Measurements from ENCODE around the gene SPOCK1. TPM values are rescaled to one million over a fixed set of nuclear protein-coding genes. Genes with fewer than 3 reads are reported as not detected.

SPOCK1 gene
- total and polyA plus RNA-seq, 2 experiments from 2014 or later: 8.2 to 10.5 TPM

DNA sequence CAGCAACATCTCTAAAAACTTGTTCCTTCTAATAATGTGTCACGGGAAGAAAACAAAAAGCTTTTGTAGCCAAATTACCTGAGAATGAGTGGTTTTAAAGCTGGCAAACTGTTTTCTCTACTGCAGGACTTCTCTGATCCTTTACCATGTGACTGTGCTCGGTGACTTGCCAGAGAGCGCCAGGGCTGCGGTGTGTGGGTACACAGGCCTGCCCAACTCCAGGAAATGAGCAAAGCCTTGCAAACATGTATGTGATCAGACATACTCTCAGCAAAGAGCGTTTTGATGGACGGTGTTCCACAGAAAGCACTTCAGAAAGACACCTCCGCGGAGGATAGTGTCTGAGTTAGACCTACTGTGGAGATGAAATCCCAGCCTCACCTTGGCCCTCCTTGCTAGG, 157.3 kb downstream of the SPOCK1 start (continued):
- TF ChIP-seq NANOG (IDR thresholded peaks at IDR 0.05; ENCODE audit: borderline replicate concordance) (no peak), STAT1 (IDR thresholded peaks at IDR 0.05; ENCODE audit: unreplicated experiment) (no peak), EZH2phosphoT487 (IDR thresholded peaks at IDR 0.05; ENCODE audit: unreplicated experiment) (no peak), CTCF (conservative IDR thresholded peaks at IDR 0.05; ENCODE audit: low read depth in 2 of 2) (no peak), ZNF331 (CRISPR knock-in tag; IDR thresholded peaks at IDR 0.05; ENCODE audit: low read depth) (no peak)
- TF ChIP-seq, protein P1, sequence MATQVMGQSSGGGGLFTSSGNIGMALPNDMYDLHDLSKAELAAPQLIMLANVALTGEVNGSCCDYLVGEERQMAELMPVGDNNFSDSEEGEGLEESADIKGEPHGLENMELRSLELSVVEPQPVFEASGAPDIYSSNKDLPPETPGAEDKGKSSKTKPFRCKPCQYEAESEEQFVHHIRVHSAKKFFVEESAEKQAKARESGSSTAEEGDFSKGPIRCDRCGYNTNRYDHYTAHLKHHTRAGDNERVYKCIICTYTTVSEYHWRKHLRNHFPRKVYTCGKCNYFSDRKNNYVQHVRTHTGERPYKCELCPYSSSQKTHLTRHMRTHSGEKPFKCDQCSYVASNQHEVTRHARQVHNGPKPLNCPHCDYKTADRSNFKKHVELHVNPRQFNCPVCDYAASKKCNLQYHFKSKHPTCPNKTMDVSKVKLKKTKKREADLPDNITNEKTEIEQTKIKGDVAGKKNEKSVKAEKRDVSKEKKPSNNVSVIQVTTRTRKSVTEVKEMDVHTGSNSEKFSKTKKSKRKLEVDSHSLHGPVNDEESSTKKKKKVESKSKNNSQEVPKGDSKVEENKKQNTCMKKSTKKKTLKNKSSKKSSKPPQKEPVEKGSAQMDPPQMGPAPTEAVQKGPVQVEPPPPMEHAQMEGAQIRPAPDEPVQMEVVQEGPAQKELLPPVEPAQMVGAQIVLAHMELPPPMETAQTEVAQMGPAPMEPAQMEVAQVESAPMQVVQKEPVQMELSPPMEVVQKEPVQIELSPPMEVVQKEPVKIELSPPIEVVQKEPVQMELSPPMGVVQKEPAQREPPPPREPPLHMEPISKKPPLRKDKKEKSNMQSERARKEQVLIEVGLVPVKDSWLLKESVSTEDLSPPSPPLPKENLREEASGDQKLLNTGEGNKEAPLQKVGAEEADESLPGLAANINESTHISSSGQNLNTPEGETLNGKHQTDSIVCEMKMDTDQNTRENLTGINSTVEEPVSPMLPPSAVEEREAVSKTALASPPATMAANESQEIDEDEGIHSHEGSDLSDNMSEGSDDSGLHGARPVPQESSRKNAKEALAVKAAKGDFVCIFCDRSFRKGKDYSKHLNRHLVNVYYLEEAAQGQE (IDR thresholded peaks at IDR 0.05; ENCODE audit: unreplicated experiment): no peak

- no peaks in the 10 kb centered on the region for H3K79me2 ChIP-seq (replicated peaks; ENCODE audit: insufficient read depth)
- no peaks in the 10 kb centered on the region for H3K27me3 ChIP-seq (ENCODE audit: insufficient read depth)
- H2AFZ ChIP-seq: no peak overlapping the region
- no peaks in the 10 kb centered on the region for H3F3A ChIP-seq (replicated peaks; ENCODE audit: low read depth)
- H3K4me3 ChIP-seq: no peak overlapping the region
- H3K4me1 ChIP-seq (ENCODE audit: insufficient read depth): peaks cover 13% of the 10 kb centered on the region
- Mint-ChIP-seq H3K4me3 (no peak overlapping the region), H3K36me3 (ENCODE audit: low read depth) (no peaks in the 10 kb centered on the region), H3K9me3 (no peaks in the 10 kb centered on the region), H3K4me1 (peaks cover 18% of the 10 kb centered on the region), H3K27ac (no peak overlapping the region), H3K27me3 (ENCODE audit: insufficient read depth, low read depth, poor library complexity) (peaks cover 2% of the 10 kb centered on the region)
- H3K9me2 ChIP-seq (ENCODE audit: insufficient read depth): no peaks in the 10 kb centered on the region
- no peaks in the 10 kb centered on the region for H3K36me3 ChIP-seq (ENCODE audit: insufficient read depth)
- H3K4me2 ChIP-seq: no peak overlapping the region
- no peaks in the 10 kb centered on the region for H4K20me1 ChIP-seq (replicated peaks; ENCODE audit: insufficient read depth)
- H3K27ac ChIP-seq (ENCODE audit: low read depth): no peak overlapping the region
- DNase-seq (ENCODE audit: low spot score) (no peak), ATAC-seq (no peak)
- no peak for TF ChIP-seq ZNF331 (CRISPR knock-in tag; IDR thresholded peaks at IDR 0.05; ENCODE audit: low read depth)
- TF ChIP-seq EZH2 (IDR thresholded peaks at IDR 0.05; ENCODE audit: low read depth, unreplicated experiment): no peak
- no peak for TF ChIP-seq ETS1 (IDR thresholded peaks at IDR 0.05)
- TF ChIP-seq JUNB (IDR thresholded peaks at IDR 0.05; ENCODE audit: unreplicated experiment): no peak
- TF ChIP-seq, protein P1 (IDR thresholded peaks at IDR 0.05; ENCODE audit: unreplicated experiment): no peak
- TF ChIP-seq POLR2AphosphoS5 (IDR thresholded peaks at IDR 0.05; ENCODE audit: low read depth): no peak
- no peak for TF ChIP-seq CREB1 (CRISPR knock-in tag; IDR thresholded peaks at IDR 0.05; ENCODE audit: low read depth)
These were observed 158.2 kb downstream of the SPOCK1 start for GRCh38 chr5:137340881-137341280.

All from GM23338 (cell line).